Measurements from ENCODE around the gene LOXL1.

LOXL1 gene

DNA sequence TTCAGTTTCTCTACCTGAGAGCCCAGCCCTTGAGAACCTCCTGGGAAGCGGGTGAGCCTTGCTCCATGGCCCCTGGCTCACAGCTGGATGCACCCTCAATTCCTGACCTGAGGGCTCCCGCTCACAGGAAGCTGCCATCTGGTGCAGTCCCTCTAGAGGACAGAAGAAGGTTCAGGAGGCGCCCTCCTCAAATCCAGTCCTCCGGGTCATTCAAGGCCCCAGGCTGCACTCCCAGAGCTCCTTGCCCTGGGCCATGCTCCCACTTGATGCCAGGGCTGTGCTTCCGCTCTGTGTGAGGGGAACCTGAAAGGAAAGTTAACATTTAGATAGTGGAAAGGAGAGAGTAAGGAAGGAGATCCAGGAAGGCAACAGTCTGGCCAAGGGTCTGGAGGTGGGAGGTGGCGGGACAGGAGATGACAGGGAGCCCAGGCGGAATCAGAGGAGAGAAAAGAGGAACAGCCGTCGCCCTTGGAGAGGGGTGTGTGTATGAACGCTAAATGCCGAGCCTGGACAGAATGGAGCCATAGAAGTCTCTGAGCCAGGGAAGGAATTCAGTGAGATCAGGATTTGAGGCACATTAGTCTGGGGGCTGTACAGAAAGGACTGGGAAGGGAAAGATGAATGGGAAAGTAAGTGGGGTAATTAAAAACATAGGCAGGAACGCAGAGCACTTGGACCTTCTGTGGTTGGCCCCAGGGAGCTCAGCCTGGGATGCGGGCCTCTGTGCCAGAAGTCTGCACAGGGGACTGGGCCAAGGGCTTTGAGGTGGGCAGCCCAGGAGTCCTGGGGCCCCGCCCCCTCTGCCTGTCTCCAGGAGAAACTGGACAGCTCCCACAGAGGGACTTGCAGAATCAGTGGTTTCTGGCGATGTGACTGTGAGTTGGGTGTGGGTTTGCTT, 26.8 kb upstream of the LOXL1 start:
- no peak for DNase-seq (ENCODE audit: low read depth in 2 of 2)

DNA sequence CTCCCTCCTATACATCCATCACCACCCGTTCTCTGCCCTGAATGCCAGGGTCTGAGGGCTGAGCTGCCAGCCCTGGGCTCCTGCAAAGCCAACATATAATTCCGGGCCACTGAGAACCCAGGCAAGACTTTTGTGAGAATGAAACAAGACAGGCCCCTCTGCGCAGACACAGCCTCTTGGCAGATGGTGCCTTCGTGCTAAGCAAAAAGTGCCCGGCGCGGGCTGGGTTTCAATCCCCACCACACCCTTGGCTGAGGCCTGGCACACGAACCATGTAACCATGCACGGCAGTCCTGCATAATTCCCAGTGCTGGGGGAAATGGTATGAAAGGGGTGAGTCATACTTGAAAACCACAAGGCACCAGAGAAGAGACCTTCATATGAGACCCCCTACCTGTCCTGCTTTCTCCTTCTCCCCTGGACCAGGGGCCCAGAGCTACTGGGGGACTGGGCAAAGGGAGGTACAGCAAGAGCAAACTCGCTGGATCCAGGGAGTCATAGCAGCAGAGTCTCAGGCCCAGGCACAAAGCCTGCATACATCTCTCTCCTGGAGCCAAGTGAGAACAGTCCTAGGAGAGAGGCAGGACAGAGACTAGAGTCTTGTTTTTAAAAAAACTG, 26.1 kb upstream of the LOXL1 start:
- no peak for DNase-seq (ENCODE audit: low read depth in 2 of 2)

DNA sequence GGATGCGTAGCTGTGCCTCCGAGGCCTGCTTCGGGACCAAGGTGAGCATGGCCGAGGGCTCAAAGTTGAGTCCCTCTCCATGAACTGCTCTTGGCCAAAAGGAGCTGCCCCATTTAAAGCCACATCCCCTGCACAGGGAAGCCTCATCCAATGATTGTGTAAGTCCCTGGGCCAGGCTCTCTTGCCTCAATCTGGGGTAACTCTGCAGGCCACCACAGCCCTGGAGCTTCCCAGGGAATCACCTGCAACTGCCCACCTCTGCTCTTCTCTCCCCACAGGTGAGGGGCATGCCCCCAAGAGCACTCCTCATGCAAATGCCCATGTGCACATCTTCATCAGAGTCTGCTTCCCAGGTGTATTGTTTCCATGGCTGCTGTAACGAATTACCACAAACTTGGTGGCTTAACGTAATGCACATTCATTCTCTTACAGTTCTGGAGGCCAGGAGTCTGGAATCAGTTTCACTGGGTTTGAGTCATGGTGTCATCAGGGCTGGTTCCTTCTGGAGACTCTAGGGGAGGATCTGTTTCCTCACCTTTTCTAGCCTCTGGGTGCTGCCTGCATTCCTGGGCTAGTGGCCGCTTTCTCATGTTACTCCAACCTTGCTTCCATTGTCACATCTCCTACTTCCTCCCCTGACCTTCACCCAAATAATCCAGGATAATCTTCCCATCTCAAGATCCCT, 25.0 kb upstream of the LOXL1 start:
- DNase-seq (ENCODE audit: low read depth in 2 of 2), result no peak

DNA sequence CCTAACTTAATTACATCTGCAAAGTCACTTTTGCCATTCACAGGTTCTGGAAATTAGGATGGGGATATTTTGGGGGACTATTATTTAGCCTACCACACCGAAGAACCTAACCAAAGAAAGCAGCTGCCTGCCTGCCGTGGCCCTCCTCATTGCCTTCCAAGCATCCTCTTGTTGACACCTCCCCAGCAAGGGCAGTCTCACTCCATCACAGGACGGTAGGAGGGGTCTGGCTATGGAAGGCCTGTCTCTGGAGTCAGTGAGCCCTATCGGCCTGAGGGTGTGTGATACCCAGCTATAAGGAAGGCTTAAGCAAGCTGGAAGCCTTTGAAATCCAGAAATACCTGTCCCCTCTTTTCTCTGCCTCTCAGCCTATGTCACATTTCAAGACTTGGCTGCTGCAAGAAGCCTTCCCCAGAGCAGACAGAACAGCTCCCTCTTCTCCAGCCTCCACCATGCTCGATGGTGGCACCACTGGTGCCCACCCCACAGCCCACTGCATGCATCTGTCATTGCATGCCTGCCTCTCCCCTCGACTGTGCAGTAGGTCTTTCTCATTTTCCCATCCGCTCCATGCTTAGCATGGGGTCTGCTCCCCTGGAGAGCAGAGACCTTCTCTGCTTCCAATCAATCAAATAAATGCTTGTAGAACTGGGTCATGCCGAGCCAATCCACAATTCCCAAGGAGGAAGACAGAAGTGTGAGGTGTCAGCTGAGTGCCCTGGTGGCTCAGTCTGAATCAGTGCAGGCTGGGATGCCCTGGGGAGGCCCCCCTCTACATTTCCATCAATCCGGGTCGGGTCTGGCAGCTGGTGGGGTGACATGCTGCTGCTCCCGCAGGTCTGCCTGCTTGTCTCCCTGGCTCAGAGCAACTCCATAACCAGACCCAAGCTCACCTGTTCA, 23.9 kb upstream of the LOXL1 start:
- DNase-seq (ENCODE audit: low read depth in 2 of 2), result no peak

DNA sequence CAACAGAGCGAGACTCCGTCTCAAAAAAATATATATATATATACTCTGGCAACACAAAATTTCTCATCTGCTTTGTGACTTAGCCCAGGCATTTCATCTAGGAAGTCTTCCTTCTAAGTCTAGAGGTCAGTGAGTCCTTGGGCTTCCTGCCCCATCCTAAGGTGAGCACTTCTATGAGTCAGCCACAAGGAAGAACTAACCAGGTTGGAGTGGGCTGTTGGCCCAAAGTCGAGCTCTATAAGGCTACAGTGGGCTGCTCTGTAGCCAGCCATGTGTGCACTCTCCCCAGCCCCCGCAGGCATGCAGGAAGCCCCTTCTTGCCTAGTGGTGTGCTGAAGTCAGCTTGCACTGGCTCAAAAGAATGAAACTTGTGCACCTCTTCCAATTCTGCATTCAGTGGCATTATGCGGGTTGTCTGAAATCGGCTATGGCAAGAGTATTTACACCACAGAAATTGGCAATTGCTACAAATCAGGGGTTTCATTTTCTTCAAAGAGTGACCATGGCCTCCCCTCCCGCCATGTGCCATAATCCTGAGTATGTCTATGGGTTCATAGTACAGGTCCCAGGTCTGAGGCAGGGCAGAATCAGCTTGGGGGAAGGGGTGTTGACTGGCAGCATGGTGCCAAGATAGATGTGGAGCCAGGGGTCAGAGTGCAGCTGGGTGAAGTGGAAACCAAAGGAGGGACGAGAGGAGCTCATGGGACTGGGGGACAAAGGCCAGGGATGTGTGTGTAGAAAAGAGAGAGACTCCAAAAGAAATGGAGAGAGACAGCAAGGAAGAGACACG, 22.0 kb upstream of the LOXL1 start:
- DNase-seq (ENCODE audit: low read depth in 2 of 2), result no peak

DNA sequence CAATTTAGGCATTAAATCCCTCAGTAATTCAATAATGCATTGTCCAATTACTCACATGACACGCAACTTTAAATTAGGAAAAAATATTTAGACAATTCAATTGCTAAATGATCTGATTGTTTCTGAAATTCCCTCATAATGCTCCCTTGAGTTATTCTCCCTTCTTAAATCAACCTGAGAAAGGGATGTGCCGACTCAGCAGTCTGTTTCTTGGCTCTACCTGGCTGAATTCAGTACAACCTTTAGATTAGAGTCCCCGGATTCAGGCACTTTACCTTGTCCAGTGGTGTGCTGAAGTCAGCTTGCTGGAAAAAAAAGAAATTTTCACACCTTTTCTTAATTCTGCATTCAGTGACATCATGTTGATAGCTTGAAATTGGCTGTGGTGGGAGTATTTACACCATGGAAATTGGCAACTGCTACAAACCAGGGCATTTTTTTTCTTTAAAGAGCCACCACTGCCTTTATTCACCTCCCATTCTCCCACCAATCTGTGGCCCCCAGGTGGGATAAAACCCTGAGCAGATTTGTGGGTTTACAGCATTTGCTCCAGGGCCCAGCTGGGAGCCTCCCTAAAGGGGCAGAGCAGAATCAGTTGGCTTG, 20.9 kb upstream of the LOXL1 start:
- DNase-seq (ENCODE audit: low read depth in 2 of 2), result no peak

DNA sequence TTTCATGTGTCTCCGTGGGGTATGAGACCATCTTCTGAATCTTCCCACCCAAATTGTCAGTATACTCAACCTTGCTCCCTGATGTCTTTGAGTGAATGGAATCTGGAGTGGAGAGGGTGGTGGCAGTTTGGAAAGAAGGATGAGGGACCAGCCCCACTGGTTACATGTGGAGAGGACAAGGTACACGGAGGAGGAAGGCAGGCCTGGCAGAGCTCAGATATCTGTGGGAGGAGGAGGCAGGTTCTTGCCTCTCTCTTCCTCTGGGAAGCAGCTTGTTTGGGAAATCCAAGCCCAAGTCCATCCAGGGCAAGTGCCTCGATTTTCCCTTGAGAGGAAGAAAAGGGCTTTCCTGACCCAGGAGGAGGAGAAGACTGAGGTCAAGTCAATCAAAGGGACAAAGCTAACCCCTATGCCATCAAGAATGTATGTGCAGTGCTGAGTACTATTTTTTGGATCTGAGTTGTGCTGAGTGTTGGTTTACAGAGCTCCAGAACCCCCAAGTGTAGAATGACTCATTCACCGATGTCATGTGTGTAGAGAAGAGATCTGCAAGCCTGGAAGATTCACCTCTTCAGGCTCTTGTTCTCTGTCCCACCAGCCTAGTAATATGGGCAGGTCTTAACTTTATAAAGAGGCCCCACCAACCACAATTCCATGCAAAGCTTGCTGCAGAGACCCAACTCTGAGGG, 19.8 kb upstream of the LOXL1 start:
- DNase-seq (ENCODE audit: low read depth in 2 of 2), result no peak

DNA sequence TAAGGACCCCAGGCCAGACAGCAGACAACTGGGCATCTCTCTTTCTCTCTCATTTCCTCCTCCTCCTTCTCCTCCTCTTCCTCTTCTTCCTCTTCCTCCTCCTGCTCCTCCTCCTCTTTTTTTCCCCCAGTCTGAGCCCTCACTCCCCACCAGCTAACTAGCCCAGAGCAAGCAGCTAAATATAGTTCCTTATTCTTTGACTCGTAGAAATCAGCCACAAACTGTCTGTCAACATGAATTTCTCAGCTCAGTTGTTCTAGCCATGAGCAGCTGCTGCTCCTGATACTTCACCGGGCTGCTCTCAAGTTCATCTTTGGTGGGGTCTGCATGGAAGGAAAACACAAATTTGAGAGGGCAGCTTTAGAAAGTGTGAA, 19.2 kb upstream of the LOXL1 start:
- DNase-seq (ENCODE audit: low read depth in 2 of 2), result no peak

DNA sequence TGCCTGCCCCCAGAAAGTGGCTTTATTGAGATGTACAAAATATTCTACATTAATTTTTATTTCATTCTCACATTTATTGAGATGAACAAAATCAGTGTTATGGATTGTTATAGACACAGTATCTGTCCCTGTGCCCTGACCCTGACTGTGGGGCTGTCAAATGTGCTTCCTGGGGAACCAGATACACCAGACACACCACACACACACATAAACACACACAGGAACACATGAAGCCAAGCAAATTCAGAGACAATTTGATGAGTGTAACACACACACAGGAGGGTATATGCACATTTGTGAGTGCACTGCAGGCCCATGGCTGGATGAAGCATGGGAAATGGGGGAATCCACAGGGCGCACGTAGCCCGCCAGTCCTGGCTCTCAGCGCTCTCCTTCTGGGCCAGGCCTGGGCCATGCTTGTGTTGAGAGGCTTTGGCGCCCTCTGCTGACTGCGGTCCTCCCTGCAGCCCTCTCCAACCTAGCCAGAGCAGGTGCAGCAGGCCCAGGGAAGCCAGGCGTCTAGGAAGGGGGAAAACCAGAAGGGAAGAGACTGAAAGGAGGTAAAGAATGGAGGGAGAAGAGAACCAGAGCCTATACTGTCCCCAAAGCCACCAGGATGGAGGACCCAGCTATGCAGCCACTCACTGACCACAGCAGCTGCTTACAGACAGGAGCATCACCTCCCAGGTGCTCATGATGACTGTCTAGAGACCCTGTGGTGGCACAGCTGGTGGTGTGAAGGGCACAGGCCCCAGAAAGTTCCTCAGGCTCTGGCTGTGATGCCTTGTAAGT, 18.0 kb upstream of the LOXL1 start:
- DNase-seq (ENCODE audit: low read depth in 2 of 2), result no peak

DNA sequence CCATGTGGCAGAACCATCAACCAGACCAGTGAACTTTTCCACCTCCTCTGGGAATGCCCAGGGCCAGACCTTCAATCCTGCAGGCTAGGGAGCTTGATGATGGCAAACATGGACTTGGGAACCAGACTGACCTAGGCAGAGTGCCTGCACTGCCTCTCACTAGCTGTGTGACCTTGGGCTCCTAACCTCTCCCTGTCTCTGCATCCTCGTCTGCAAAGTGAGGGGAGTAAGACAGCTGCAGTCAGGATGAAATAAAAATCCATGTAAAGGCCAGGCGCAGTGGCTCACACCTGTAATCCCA, 17.5 kb upstream of the LOXL1 start:
- DNase-seq (ENCODE audit: low read depth in 2 of 2), result no peak

DNA sequence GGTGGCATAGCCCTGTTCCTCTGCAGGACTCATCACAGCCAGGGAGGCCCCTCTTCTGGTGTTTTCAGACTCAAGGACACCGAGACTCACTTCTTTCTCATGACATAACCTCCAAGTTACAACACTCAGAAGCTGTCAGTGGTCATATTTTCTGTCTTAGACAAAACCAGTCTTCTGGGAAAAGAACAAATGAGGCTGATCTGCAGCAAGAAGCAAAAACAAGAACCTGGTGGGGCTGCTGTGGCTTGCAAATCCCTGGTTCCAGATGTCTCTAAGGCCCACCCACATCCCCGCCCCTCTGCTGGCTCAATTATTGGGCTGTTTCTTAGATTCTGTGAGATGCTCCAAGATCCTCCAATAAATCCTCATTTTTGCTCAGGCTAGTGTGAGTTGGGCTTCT, 16.6 kb upstream of the LOXL1 start:
- DNase-seq (ENCODE audit: low read depth in 2 of 2), result no peak

DNA sequence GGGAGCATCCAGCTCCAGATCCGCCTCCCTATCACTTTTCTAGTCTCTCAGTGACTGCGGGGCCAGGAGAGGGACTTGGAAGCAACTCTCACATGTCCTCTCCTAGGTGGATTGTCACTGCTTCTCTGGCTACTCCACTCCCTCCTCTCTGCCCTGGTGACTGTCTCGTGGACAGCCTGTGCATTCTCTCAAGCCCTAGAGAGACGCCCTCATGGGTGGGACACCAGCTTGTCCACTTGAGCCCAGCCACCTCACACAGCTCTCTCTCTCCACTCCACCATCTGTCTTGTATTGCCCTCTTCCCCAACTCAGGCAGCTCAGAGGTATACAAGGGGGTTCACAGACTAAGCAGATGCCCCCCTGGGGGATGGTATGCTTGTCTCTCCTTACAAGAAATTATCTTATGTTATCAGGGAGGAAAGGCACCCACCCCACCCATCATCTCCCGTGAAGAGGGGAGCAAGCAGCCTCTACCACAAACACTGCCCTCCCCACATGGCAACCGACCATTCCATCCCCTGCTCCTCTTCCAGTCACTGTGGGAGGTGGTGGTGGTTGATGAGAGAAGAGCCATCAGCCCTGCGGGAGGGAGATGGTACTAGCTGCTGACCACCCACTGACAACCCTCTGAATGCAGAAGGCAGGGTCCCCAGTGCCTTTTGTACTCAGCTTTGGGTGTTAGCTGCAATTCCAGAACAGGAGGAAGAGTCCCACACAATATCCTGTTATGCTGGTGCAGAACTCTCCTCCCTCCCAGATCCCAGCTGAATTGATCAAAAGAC, 15.5 kb upstream of the LOXL1 start:
- DNase-seq (ENCODE audit: low read depth in 2 of 2), result no peak

DNA sequence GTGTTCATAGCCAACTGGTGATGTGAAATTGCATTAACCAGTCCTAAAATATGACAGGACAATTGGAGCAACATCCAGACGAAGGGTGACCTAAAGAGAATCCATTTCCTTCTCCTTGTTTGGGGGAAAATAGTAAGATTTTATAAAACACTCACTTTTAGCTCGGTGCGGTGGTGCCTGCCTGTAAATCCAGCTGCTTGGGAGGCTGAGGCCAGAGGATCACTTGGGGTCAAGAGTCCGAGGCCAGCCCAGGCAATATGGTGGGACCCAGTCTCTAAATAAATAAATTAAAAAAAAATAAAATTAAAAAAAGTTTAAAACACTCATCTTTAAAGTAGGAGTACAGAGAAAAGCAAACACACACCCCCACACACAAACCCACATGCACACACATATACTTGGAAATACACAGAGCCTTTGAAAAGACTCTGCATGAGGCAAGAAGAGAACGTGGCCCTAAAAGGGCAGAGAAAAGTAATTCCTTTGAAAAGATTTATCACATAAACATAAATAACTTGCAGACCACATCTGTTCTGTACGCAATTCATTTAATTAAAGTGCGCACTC, 14.1 kb upstream of the LOXL1 start:
- DNase-seq (ENCODE audit: low read depth in 2 of 2), result no peak

DNA sequence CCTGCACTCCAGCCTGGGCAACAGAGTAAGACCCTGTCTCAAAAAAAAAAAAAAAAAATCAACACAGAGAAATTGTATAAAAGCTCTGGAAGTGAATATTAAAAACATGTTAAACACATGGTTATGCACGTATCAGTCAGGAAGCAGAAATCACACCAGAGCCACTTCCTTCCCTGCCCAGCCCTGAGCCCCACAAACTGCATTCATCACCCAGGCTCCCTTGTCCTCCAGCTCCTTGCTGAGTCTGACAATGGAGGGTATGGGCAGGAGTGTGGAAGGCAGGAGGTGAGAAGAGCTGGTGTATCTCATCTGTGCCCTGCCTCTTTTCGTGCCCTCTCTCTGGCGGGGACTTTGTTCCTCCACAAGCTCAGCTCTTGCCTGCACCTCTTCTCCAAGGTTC, 12.1 kb upstream of the LOXL1 start:
- no peak for DNase-seq (ENCODE audit: low read depth in 2 of 2)

DNA sequence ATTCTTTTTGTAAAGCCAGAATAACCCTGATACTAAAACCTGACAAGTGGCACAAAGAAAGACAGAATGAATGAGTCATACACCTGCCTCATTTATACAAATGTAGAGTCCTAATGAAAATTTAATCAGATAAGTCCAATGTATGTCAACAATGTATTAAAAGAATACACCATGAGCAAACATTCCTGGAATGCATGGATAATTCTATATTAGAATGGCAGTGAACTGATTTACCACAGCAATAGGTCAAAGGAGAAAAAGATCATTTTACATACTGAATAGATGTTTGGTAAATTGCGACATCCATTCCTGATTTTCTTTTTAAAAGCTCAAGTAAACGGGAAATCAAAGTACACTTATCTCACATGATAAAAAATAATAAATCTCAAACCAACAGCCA, 11.2 kb upstream of the LOXL1 start:
- no peak for DNase-seq (ENCODE audit: low read depth in 2 of 2)

DNA sequence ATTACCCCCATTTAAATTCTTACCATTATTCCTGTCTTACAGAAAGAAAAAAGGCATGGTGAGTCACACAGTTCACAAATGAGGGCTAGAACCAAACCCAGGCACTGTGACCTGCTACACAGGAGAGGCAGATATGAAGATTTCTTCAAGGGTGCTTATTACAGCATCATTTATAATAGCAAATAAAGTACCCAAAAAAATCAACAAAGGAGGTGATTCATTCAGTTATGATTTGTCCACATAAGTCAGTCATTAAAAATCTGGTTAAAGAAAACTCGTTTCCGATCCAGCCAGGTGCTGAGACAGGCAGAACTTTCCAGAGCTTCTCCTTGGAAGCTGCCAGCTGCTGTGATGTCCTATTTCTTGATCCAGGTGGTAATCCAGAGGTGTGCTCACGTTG, 7.5 kb upstream of the LOXL1 start:
- DNase-seq (ENCODE audit: low read depth in 2 of 2), result no peak

DNA sequence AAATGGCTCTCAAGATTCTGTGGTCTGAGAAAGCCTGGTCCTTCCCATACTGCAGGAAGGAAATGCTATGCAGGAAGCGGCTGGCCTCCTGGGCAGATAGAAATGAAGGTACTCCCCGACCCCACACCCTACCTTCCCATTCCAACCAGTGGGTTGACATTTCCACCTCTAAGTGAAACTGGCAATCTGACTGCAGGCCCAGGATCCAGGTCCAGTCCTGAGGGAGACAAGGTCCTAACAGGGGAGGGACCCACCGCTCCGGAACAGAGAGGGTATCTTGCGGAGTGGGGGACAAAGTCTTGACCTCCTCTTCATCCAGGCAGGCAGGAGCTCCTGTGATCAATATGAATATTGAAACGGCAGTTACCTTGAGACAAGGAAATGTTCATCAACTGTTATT, 6.6 kb upstream of the LOXL1 start:
- DNase-seq (ENCODE audit: low read depth in 2 of 2), result no peak

DNA sequence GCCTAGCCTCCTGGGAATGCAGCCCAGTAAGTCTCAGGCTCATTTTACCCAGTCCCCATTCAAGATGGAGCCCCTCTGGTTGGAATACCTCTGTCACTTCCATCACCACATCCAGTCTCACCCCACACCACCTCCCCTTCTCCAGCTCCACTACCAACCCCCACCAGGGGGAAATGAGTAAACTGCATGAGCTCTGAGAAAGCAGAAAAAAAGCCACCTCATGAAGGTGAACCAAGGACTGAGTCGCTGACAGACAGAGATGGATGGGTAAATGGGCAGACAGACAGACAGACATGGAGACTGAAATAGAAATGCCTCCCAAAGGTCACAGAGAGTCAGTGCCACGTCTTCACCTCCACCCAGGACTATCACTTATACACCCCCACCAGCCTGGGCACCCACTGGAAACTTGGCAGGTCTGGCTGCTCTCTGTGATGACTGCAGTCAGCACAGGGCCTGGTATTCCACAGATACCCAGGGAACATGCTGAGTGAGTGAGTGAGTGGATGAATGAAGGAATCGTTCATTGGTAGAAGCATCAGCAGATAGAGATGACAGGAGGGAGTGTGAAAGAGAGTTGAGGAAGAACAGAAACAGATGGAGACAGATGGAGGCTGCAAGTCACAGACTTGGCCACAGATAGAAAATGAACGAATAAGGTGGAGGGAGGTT, 4.9 kb upstream of the LOXL1 start:
- DNase-seq (ENCODE audit: low read depth in 2 of 2), result no peak

Measured in fibroblast of skin of left quadriceps (primary cell).